Neutrophil (primary cell): ENCODE measurements around the gene KCNH1.
"Not testable (repeated sequence)": the region's sequence is repeated elsewhere in the genome, so short reads cannot be mapped to it uniquely, and the experiment has no call there.

ENCODE experiments used
- H3K27ac ChIP-seq: fragments of 200-600 bp; sonication (generic); 2 replicates; pipeline ENCODE4 v1.5.1; 2016; ENCODE audit warnings: mild to moderate bottlenecking, moderate library complexity
- H3K27me3 ChIP-seq: fragments of 200-600 bp; sonication (generic); 2 replicates; pipeline ENCODE4 v1.6.0; 2016; ENCODE audit warnings: mild to moderate bottlenecking
- H3K36me3 ChIP-seq: fragments of 200-600 bp; sonication (generic); 2 replicates; pipeline ENCODE4 v1.5.1; 2017
- H3K4me1 ChIP-seq, 2 experiments: fragments of 200-600 bp in 1 of 2; sonication (generic) in 1 of 2; 1 replicate in 1 of 2; 2 replicates in 1 of 2; pipeline versions ENCODE4 v1.5.1 to v1.6.1; 2013 to 2016; ENCODE audit warnings: low read depth in 1 of 2, low read length in 1 of 2, mild to moderate bottlenecking in 1 of 2, moderate library complexity in 1 of 2; ENCODE audit not compliant: control insufficient read depth in 1 of 2, insufficient read depth in 1 of 2
- H3K4me3 ChIP-seq, 2 experiments: fragments of 200-600 bp in 1 of 2; sonication (generic) in 1 of 2; 1 replicate in 1 of 2; 2 replicates in 1 of 2; pipeline ENCODE4 v1.5.1; 2013 to 2016; ENCODE audit warnings: low read depth in 1 of 2, low read length in 1 of 2, mild to moderate bottlenecking in 1 of 2, moderate library complexity in 1 of 2
- H3K9me3 ChIP-seq: fragments of 200-600 bp; sonication (generic); 2 replicates; pipeline ENCODE4 v1.5.1; 2016
- CTCF ChIP-seq: fragments of 200-600 bp; sonication (generic); IDR thresholded peaks from 2 replicates; pipeline ENCODE4 v1.5.1; 2016; ENCODE audit warnings: antibody characterized with exemption

The KCNH1 gene

GRCh38 chr1:211007830-211008229 lies 126.1 kb downstream of the KCNH1 start:
- Histone ChIP-seq H3K27me3 (no peaks in the 10 kb centered on the region), H3K9me3 (no peaks in the 10 kb centered on the region)
- no peak for TF ChIP-seq CTCF

GRCh38 chr1:210995931-210996330 lies 138.0 kb downstream of the KCNH1 start:
- not testable (repeated sequence) for H3K36me3 ChIP-seq, H3K4me3 ChIP-seq, H3K27me3 ChIP-seq, H3K9me3 ChIP-seq, H3K27ac ChIP-seq, H3K4me1 ChIP-seq

More at GRCh38 chr1:211007830-211008229, 126.1 kb downstream of the KCNH1 start:
- no peaks in the 10 kb centered on the region for H3K4me1 ChIP-seq
- H3K4me3 ChIP-seq: no peak overlapping the region
- H3K27ac ChIP-seq: no peak overlapping the region
- no peaks in the 10 kb centered on the region for H3K36me3 ChIP-seq

- Histone ChIP-seq H3K4me1 (no peaks in the 10 kb centered on the region), H3K9me3 (no peaks in the 10 kb centered on the region), H3K36me3 (no peaks in the 10 kb centered on the region), H3K27ac (no peak overlapping the region), H3K27me3 (no peaks in the 10 kb centered on the region), H3K4me3 (no peak overlapping the region)
- TF ChIP-seq CTCF: no peak
These were observed 141.1 kb downstream of the KCNH1 start for GRCh38 chr1:210992837-210993236.

- no peak overlapping the region for H3K4me3 ChIP-seq
- no peak for TF ChIP-seq CTCF
- no peaks in the 10 kb centered on the region for H3K4me1 ChIP-seq
- H3K27ac ChIP-seq: no peak overlapping the region
- H3K27me3 ChIP-seq: no peaks in the 10 kb centered on the region
- H3K36me3 ChIP-seq: no peaks in the 10 kb centered on the region
- no peaks in the 10 kb centered on the region for H3K9me3 ChIP-seq
These were observed 144.0 kb downstream of the KCNH1 start for GRCh38 chr1:210989905-210990304.

- TF ChIP-seq CTCF: no peak
These were observed 152.5 kb downstream of the KCNH1 start for GRCh38 chr1:210981490-210981889.

GRCh38 chr1:210980082-210980481 lies 153.9 kb downstream of the KCNH1 start:
- Histone ChIP-seq H3K27ac (no peak overlapping the region), H3K36me3 (no peaks in the 10 kb centered on the region), H3K4me3 (no peak overlapping the region), H3K4me1 (no peaks in the 10 kb centered on the region), H3K27me3 (no peaks in the 10 kb centered on the region), H3K9me3 (no peaks in the 10 kb centered on the region)
- TF ChIP-seq CTCF: no peak

More at GRCh38 chr1:210981490-210981889, 152.5 kb downstream of the KCNH1 start:
- Histone ChIP-seq H3K4me3 (no peak overlapping the region), H3K36me3 (no peaks in the 10 kb centered on the region), H3K27ac (no peak overlapping the region), H3K4me1 (no peaks in the 10 kb centered on the region), H3K27me3 (no peaks in the 10 kb centered on the region), H3K9me3 (no peaks in the 10 kb centered on the region)
